SK-N-SH treated with all-trans-retinoic acid at 6 μM for 48 hours (cell line): ENCODE results near the gene CMIP.

Experiments
- ATAC-seq: fragments of 200-7000 bp; cut with Tn5 transposase; 3 replicates; pipeline ENCODE4 v1.9.1; 2020; ENCODE audit warnings: mild to moderate bottlenecking, moderate library complexity
- BACH2 ChIP-seq: fragments of 250-450 bp; sonication (Bioruptor Pico); IDR thresholded peaks from 2 replicates; pipeline ENCODE4 v1.9.0; 2021; ENCODE audit warnings: mild to moderate bottlenecking, borderline replicate concordance
- CSDC2 ChIP-seq: fragments of 250-450 bp; sonication (Bioruptor Pico); IDR thresholded peaks from 2 replicates; pipeline ENCODE4 v1.5.0; 2020; ENCODE audit warnings: mild to moderate bottlenecking, moderate library complexity
- CSRNP3 ChIP-seq: fragments of 250-450 bp; sonication (Bioruptor Pico); IDR thresholded peaks from 2 replicates; pipeline ENCODE4 v1.5.1; 2021; ENCODE audit warnings: mild to moderate bottlenecking, moderate library complexity
- ESRRG ChIP-seq: fragments of 250-450 bp; sonication (Bioruptor Pico); IDR thresholded peaks from 2 replicates; pipeline ENCODE4 v1.6.1; 2021; ENCODE audit warnings: mild to moderate bottlenecking
- ISL1 ChIP-seq: fragments of 250-450 bp; sonication (Bioruptor Pico); IDR thresholded peaks from 2 replicates; pipeline ENCODE4 v2.1.2; 2022; ENCODE audit warnings: mild to moderate bottlenecking, moderate library complexity
- OSR1 ChIP-seq: fragments of 250-450 bp; sonication (Bioruptor Pico); IDR thresholded peaks from 2 replicates; pipeline ENCODE4 v1.8.0; 2022; ENCODE audit warnings: moderate library complexity, mild to moderate bottlenecking, inconsistent platforms
- PATZ1 ChIP-seq: fragments of 250-450 bp; sonication (Bioruptor Pico); IDR thresholded peaks from 2 replicates; pipeline ENCODE4 v1.8.0; 2020; ENCODE audit warnings: mild to moderate bottlenecking, moderate library complexity, borderline replicate concordance
- PPARA ChIP-seq: fragments of 250-450 bp; sonication (Bioruptor Pico); IDR thresholded peaks from 2 replicates; pipeline ENCODE4 v1.5.0; 2020; ENCODE audit warnings: mild to moderate bottlenecking, borderline replicate concordance
- RARB ChIP-seq: fragments of 250-450 bp; sonication (Bioruptor Pico); IDR thresholded peaks from 2 replicates; pipeline ENCODE4 v1.8.0; 2021; ENCODE audit warnings: mild to moderate bottlenecking, moderate library complexity
- SNAI2 ChIP-seq: fragments of 250-450 bp; sonication (Bioruptor Pico); IDR thresholded peaks from 2 replicates; pipeline ENCODE4 v1.5.0; 2020; ENCODE audit warnings: mild to moderate bottlenecking, moderate library complexity
- TOX ChIP-seq: fragments of 250-450 bp; sonication (Bioruptor Pico); IDR thresholded peaks from 2 replicates; pipeline ENCODE4 v1.8.0; 2021; ENCODE audit warnings: mild to moderate bottlenecking, moderate library complexity, borderline replicate concordance
- ZC3H10 ChIP-seq: fragments of 250-450 bp; sonication (Bioruptor Pico); IDR thresholded peaks from 2 replicates; pipeline ENCODE4 v1.5.1; 2021; ENCODE audit warnings: mild to moderate bottlenecking, moderate library complexity
- ZFP3 ChIP-seq: fragments of 250-450 bp; sonication (Bioruptor Pico); IDR thresholded peaks from 2 replicates; pipeline ENCODE4 v1.5.0; 2020; ENCODE audit warnings: mild to moderate bottlenecking, moderate library complexity
- ZFP30 ChIP-seq: fragments of 450-650 bp; formaldehyde crosslinking; IDR thresholded peaks from 2 replicates; pipeline ENCODE4 v1.5.0; 2022; ENCODE audit warnings: mild to moderate bottlenecking, moderate library complexity
- ZNF565 ChIP-seq: fragments of 450-650 bp; formaldehyde crosslinking; conservative IDR thresholded peaks from 2 replicates; pipeline ENCODE4 v1.5.0; 2020; ENCODE audit warnings: low read depth, mild to moderate bottlenecking, moderate library complexity
- ZNF70 ChIP-seq: fragments of 450-650 bp; formaldehyde crosslinking; IDR thresholded peaks from 2 replicates; pipeline ENCODE4 v1.5.0; 2020; ENCODE audit warnings: mild to moderate bottlenecking, moderate library complexity
- ZNF8 ChIP-seq: fragments of 450-650 bp; formaldehyde crosslinking; IDR thresholded peaks from 2 replicates; pipeline ENCODE4 v1.5.0; 2020; ENCODE audit warnings: mild to moderate bottlenecking, moderate library complexity
- TF ChIP-seq, protein P1 (sequence below): fragments of 250-450 bp; sonication (Bioruptor Pico); IDR thresholded peaks from 2 replicates; pipeline ENCODE4 v1.5.0; 2020; ENCODE audit warnings: mild to moderate bottlenecking, moderate library complexity

CMIP gene

GRCh38 chr16:81732699-81733098 is 288.1 kb downstream of the CMIP start:
- no peak for ATAC-seq
- TF ChIP-seq ZNF70 (no peak), CSDC2 (no peak), ESRRG (CRISPR knock-in tag) (no peak), TOX (CRISPR knock-in tag) (no peak), RARB (no peak), PPARA (CRISPR knock-in tag) (no peak), PATZ1 (CRISPR knock-in tag) (no peak)
- TF ChIP-seq, protein P1, sequence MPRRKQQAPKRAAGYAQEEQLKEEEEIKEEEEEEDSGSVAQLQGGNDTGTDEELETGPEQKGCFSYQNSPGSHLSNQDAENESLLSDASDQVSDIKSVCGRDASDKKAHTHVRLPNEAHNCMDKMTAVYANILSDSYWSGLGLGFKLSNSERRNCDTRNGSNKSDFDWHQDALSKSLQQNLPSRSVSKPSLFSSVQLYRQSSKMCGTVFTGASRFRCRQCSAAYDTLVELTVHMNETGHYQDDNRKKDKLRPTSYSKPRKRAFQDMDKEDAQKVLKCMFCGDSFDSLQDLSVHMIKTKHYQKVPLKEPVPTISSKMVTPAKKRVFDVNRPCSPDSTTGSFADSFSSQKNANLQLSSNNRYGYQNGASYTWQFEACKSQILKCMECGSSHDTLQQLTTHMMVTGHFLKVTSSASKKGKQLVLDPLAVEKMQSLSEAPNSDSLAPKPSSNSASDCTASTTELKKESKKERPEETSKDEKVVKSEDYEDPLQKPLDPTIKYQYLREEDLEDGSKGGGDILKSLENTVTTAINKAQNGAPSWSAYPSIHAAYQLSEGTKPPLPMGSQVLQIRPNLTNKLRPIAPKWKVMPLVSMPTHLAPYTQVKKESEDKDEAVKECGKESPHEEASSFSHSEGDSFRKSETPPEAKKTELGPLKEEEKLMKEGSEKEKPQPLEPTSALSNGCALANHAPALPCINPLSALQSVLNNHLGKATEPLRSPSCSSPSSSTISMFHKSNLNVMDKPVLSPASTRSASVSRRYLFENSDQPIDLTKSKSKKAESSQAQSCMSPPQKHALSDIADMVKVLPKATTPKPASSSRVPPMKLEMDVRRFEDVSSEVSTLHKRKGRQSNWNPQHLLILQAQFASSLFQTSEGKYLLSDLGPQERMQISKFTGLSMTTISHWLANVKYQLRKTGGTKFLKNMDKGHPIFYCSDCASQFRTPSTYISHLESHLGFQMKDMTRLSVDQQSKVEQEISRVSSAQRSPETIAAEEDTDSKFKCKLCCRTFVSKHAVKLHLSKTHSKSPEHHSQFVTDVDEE (CRISPR knock-in tag), result no peak

GRCh38 chr16:81733295-81733694 is 288.7 kb downstream of the CMIP start:
- TF ChIP-seq ZC3H10 (CRISPR knock-in tag) (no peak), BACH2 (CRISPR knock-in tag) (no peak), ZNF8 (CRISPR knock-in tag) (no peak), CSRNP3 (no peak), PATZ1 (CRISPR knock-in tag) (no peak), ESRRG (CRISPR knock-in tag) (no peak), OSR1 (no peak), ISL1 (no peak), ZFP30 (CRISPR knock-in tag) (no peak)
- TF ChIP-seq, protein P1 (CRISPR knock-in tag), result no peak
- ATAC-seq, result no peak

DNA sequence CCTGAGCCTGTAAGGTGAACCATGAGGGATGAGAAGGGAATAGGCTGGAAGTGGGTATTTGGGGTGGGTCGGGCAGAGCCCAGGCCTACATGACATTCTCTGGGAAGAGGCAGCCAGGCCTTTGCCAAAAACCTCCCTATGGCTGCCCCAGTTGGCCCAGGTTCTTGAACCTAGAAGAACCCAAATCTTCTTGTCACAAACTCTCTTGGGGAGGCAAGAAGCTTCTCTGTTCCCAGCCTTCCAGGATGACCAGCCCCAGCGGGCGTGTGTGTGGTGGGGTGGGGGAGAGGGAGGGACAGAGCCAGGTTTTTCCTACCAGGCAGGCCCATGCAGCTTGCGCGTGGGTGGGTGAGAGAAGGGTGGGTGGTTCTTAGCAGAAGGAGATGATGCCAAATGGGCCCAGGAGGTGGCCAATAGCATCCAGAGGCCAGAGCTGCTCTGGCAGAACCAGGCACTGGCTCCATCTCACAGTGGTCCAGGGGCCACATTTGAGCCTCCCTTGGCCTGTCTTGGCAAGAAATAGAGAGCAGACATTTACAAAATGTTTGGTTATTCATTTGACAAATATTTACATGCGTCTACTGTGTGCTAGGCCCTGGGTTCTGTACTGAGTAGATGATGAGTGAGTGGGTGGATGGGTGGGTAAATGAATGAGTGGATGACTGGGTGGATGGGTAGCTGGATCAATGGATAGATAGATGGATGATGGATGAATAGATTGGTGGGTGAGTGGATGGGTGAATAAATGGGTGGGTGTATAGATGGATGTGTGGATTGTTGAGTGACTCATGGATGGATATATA is 290.2 kb downstream of the CMIP start:
- no peak for ATAC-seq

More for the DNA sequence above, 290.2 kb downstream of the CMIP start:
- TF ChIP-seq ZNF565 (no peak), SNAI2 (CRISPR knock-in tag) (no peak), OSR1 (no peak), ZFP3 (CRISPR knock-in tag) (no peak), PPARA (CRISPR knock-in tag) (no peak), ZC3H10 (CRISPR knock-in tag) (no peak)
